Keratinocyte (primary cell): ENCODE measurements around the gene KRT33A. TPM values are rescaled to one million over a fixed set of nuclear protein-coding genes. Genes with fewer than 3 reads are reported as not detected.

ENCODE experiments used
- DNase-seq: peaks from one replicate; pipeline ENCODE4 v3.0.0-alpha.2; 2011; ENCODE audit warnings: low read depth, missing footprints, low spot score
- FAIRE-seq: peaks from 2 replicates; lab custom pipeline; 2011; peaks lifted over from hg19 to GRCh38; lab: Jason Lieb, UNC
- H2AFZ ChIP-seq: 2 replicates; pipeline ENCODE4 v1.6.0; 2012; ENCODE audit warnings: low read length, control low read depth, inconsistent platforms; ENCODE audit not compliant: control insufficient read depth
- H3K27ac ChIP-seq: 2 replicates; pipeline ENCODE4 v1.5.1; 2011; ENCODE audit warnings: low read length; ENCODE audit not compliant: control insufficient read depth, insufficient read depth
- H3K27me3 ChIP-seq: 3 replicates; pipeline ENCODE4 v1.6.0; 2011; ENCODE audit warnings: low read length; ENCODE audit not compliant: control insufficient read depth, insufficient read depth; ENCODE audit errors: extremely low read depth
- H3K36me3 ChIP-seq, 2 experiments: 2 replicates in 1 of 2; 3 replicates in 1 of 2; pipeline ENCODE4 v1.5.1; 2011; ENCODE audit warnings: low read length in 2 of 2, mild to moderate bottlenecking in 1 of 2; ENCODE audit not compliant: control insufficient read depth in 2 of 2, insufficient read depth in 2 of 2; ENCODE audit errors: extremely low read depth in 1 of 2
- H3K4me1 ChIP-seq: 3 replicates; pipeline ENCODE4 v1.5.1; 2011; ENCODE audit warnings: low read length; ENCODE audit not compliant: control insufficient read depth, insufficient read depth; ENCODE audit errors: extremely low read depth
- H3K4me2 ChIP-seq: 3 replicates; pipeline ENCODE4 v1.6.0; 2011; ENCODE audit warnings: low read depth, low read length; ENCODE audit not compliant: control insufficient read depth, insufficient read depth; ENCODE audit errors: extremely low read depth
- H3K4me3 ChIP-seq, 3 experiments: fragments of 200-600 bp in 1 of 3; sonication (generic) in 1 of 3; 2 replicates in 2 of 3; 3 replicates in 1 of 3; pipeline ENCODE4 v1.5.1; 2011 to 2016; ENCODE audit warnings: low read length in 3 of 3, mild to moderate bottlenecking in 3 of 3, control low read depth in 2 of 3, inconsistent platforms in 1 of 3, low read depth in 1 of 3, mixed read lengths in 1 of 3, mixed run types in 1 of 3, moderate library complexity in 1 of 3; ENCODE audit not compliant: control insufficient read depth in 2 of 3, insufficient read depth in 2 of 3; ENCODE audit errors: extremely low read depth in 1 of 3
- H3K79me2 ChIP-seq: 2 replicates; pipeline ENCODE4 v1.6.0; 2012; ENCODE audit warnings: low read length; ENCODE audit not compliant: control insufficient read depth, insufficient read depth
- H3K9ac ChIP-seq: 3 replicates; pipeline ENCODE4 v1.6.0; 2011; ENCODE audit warnings: low read length; ENCODE audit not compliant: control insufficient read depth, insufficient read depth; ENCODE audit errors: extremely low read depth
- H3K9me1 ChIP-seq: 3 replicates; pipeline ENCODE4 v1.6.0; 2011; ENCODE audit warnings: low read length; ENCODE audit not compliant: control insufficient read depth, insufficient read depth; ENCODE audit errors: extremely low read depth
- H3K9me3 ChIP-seq: 2 replicates; pipeline ENCODE4 v1.5.1; 2012; ENCODE audit warnings: low read depth, low read length; ENCODE audit not compliant: control insufficient read depth
- H4K20me1 ChIP-seq: 3 replicates; pipeline ENCODE4 v1.6.0; 2011; ENCODE audit warnings: low read length; ENCODE audit not compliant: control insufficient read depth, insufficient read depth; ENCODE audit errors: extremely low read depth
- CTCF ChIP-seq, 3 experiments: IDR thresholded peaks in 1 of 3; conservative IDR thresholded peaks in 1 of 3; optimal IDR thresholded peaks in 1 of 3; 2 replicates in 2 of 3; 3 replicates in 1 of 3; pipeline versions ENCODE3 to v1.5.1; 2011; ENCODE audit warnings: low read length in 3 of 3, mild to moderate bottlenecking in 3 of 3, moderate library complexity in 2 of 3, control low read depth in 1 of 3, inconsistent platforms in 1 of 3; ENCODE audit not compliant: insufficient read depth in 2 of 3; ENCODE audit errors: extremely low read depth in 1 of 3
- EZH2 ChIP-seq: IDR thresholded peaks from one replicate; pipeline ENCODE4 v1.6.1; 2012; ENCODE audit warnings: inconsistent platforms, mild to moderate bottlenecking, low read length, moderate library complexity
- dilution Hi-C: fragments of 300-500 bp; cut with MboI; formaldehyde crosslinking; loops from one replicate; pipeline ENCODE4 v1.7.0; 2020; ENCODE audit warnings: low sequenced_read_pairs; ENCODE audit not compliant: extremely low pct_ligation_motif_present
- polyA plus RNA-seq, 5 experiments: library from polyadenylated mRNA; depleted of rRNA in 3 of 5; stranded (reverse) in 3 of 5; stranded (forward) in 1 of 5; unstranded in 1 of 5; fragments of >200 nt; gene quantifications; 1 replicate in 1 of 5; 2 replicates in 3 of 5; 3 replicates in 1 of 5; pipeline versions ENCODE4 v1.2.1 to v1.2.3, GENCODE V29; 2011 to 2012; ENCODE audit warnings: missing spikeins in 2 of 5, low read depth in 1 of 5, low replicate concordance in 1 of 5

Gene KRT33A
- polyA plus RNA-seq, 1 donor (not counting 4 experiments of a cell fraction or from before 2014, with no cell fraction given): not detected

- H3K27ac ChIP-seq: no peak overlapping the region
- H3K9me3 ChIP-seq: no peaks in the 10 kb centered on the region
- no peak overlapping the region for H3K4me2 ChIP-seq
- no peak overlapping the region for H3K9ac ChIP-seq
- no peak for FAIRE-seq
- DNase-seq: no peak
- no peak for TF ChIP-seq CTCF (optimal IDR thresholded peaks at IDR 0.05 in 1 of 3, IDR thresholded peaks at IDR 0.05 in 1 of 3, conservative IDR thresholded peaks at IDR 0.05 in 1 of 3; ENCODE audit: extremely low read depth in 1 of 3, insufficient read depth in 2 of 3, low read length in 3 of 3)
- no peak for TF ChIP-seq EZH2
- H3K9me1 ChIP-seq: no peaks in the 10 kb centered on the region
- H2AFZ ChIP-seq: no peak overlapping the region
- no peaks in the 10 kb centered on the region for H3K79me2 ChIP-seq
- no peaks in the 10 kb centered on the region for H4K20me1 ChIP-seq
- dilution Hi-C loops: no loop called here
- H3K27me3 ChIP-seq: no peaks in the 10 kb centered on the region
- H3K36me3 ChIP-seq: no peaks in the 10 kb centered on the region
- H3K4me3 ChIP-seq: no peak overlapping the region
- H3K4me1 ChIP-seq: no peaks in the 10 kb centered on the region
These were observed 18.4 kb downstream of the KRT33A start for GRCh38 chr17:41332239-41332638.

DNA sequence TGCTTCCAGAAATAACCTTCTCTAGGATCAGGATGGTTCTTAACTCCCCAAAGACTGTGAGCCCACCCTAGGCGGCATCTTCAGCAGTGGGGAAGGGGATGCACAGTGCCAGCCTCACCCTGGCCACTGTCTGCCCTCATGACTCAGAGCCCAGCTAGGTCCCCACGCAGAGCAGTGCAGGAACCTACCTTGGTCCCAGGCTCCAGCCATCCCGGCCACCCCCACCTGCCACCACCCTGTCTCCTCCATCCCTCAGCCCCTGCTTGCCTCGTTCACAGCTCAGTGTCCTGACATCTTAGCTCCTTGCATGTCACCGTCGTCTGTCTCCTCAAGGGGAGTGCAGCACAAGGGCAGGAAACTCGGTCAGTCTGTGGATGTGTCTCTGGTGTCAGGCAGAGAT is 19.0 kb downstream of the KRT33A start:
- no peak overlapping the region for H3K4me2 ChIP-seq
- H3K9me3 ChIP-seq: no peaks in the 10 kb centered on the region
- no peaks in the 10 kb centered on the region for H3K36me3 ChIP-seq
- no peaks in the 10 kb centered on the region for H3K4me1 ChIP-seq
- H3K79me2 ChIP-seq: no peaks in the 10 kb centered on the region
- no peak for DNase-seq
- H3K27me3 ChIP-seq: no peaks in the 10 kb centered on the region
- H3K9ac ChIP-seq: no peak overlapping the region
- no peak for TF ChIP-seq EZH2
- no peak for TF ChIP-seq CTCF (optimal IDR thresholded peaks at IDR 0.05 in 1 of 3, IDR thresholded peaks at IDR 0.05 in 1 of 3, conservative IDR thresholded peaks at IDR 0.05 in 1 of 3; ENCODE audit: extremely low read depth in 1 of 3, insufficient read depth in 2 of 3, low read length in 3 of 3)
- no peaks in the 10 kb centered on the region for H4K20me1 ChIP-seq
- H3K9me1 ChIP-seq: no peaks in the 10 kb centered on the region
- H3K4me3 ChIP-seq: no peak overlapping the region
- no peak for FAIRE-seq
- dilution Hi-C loops: no loop called here
- no peak overlapping the region for H2AFZ ChIP-seq
- no peak overlapping the region for H3K27ac ChIP-seq
